HG03066 (cell line): ENCODE measurements around the gene SCT.

Experiments used
- ATAC-seq: cut with Tn5 transposase; IDR thresholded peaks from one replicate; pipeline ENCODE4 v1.9.1; 2021; ENCODE audit warnings: low read depth; ENCODE audit not compliant: unreplicated experiment

The SCT gene

DNA sequence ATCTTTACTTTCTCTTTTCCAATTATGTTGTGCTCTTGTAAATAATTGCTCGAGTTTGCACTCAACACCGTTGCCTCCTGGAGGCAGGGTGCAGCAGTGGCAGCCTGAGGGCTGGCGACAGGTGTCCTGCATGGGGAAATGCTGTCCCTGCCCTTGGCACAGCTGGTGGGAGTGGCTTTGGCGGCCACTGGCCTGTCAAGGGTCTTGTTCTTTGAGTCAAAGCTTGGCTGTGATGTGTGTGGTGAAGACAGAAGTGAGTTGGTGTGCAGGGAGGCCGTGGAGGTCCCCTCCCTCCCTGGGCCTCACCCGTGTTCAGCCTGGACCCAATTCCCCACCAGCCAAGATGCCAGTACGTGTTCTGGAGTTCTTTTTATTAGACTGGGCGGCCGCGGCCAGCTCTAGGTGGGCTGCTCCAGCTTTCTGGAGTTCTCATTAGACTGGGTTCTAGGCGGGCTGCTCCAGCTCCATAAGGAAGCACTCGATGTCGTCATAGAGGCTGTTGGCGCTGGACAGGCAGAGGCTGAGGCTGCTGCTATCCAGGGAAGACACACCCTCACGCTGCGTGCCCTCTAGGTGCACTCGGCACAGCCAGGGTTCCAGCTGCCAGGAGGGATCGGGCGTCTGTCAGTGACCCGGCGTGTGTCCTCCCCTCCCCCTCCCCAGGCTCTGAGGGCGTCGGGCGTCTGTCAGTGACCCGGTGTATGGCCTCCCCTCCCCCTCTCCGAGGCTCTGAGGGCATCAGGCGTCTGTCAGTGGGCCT is 14.6 kb downstream of the SCT start:
- ATAC-seq = no peak

DNA sequence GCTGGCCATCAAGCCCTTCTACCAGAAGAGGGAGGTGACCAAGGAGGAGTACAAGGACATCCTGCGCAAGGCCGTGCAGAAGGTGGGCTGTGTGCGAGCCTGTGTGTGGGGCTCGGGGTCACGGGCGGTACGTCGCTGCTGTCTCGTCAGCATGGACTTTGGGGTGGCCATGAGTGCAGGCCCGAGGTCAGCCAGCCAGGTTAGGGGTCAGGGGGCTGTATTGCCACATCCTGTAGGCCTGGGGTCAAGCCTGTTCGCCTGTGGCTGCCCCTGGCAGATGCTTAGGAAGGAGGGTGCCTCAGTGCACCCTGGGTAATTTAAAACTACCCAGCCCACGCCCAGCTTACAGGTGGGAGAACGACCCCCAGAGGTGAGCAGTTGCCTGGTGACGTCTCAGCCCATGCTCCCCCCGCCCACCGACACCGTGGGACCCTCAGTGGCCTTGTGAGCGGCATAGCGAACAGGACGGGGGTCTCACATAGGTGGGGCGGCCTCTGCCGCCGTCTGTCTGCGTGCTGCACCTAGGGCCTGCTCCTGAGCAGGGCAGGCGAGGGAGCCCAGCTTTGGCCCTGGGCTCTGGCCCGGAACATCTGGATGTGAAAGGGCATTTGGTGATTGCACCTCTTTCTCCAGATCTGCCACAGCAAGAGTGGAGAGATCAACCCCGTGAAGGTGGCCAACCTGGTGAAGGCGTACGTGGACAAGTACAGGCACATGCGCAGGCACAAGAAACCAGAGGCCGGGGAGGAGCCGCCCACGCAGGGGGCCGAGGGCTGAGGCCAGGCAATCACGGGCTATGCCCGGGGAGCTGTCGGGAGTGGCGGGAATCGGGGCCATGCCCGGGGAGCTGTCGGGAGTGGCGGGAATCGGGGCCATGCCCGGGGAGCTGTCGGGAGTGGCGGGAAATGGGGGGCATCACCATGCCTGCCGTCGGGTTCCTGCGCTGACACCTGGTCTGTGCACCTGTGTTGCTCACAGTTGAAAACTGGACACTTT is 15.7 kb downstream of the SCT start:
- ATAC-seq = no peak

DNA sequence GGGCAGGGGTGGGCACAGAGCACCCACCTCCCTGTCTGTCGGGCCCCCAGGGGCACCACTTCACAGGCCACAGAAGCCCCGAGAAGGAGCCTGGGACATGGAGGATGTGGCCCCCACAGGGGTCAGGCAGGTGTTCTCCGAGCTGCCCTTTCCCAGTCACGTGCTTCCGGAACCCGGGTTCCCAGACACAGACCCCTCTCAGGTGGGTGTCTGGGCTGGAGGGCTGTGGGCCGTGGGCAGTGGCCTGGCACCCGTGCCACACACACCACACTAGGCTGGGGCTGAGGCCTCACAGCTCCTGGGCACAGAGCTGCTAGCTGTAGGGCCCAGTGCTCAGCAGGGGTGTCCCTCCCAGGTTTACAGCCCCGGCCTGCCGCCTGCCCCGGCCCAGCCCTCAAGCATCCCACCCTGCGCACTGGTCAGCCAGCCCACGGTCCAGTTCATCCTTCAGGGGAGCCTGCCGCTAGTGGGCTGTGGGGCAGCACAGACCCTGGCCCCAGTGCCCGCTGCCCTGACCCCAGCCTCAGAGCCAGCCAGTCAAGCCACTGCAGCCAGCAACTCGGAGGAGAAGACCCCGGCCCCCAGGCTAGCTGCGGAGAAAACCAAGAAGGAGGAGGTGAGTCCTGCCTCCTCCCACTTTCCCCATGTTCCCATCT is 16.7 kb downstream of the SCT start:
- no peak for ATAC-seq

DNA sequence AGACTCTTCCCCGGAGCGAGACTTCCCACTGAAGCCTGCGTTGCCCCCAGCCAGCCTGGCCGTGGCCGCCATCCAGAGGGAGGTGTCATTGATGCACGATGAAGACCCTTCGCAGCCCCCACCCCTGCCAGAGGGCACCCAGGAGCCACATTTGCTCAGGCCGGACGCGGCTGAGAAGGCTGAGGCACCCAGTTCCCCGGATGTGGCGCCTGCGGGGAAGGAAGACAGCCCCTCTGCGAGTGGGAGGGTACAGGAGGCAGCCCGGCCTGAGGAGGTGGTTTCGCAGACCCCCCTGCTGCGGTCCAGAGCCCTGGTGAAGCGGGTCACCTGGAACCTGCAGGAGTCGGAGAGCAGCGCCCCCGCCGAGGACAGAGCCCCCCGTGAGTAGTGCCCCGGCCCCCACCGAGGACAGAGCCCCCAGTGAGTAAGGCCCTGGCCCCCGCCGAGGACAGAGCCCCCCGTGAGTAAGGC is 17.6 kb downstream of the SCT start:
- ATAC-seq = no peak

DNA sequence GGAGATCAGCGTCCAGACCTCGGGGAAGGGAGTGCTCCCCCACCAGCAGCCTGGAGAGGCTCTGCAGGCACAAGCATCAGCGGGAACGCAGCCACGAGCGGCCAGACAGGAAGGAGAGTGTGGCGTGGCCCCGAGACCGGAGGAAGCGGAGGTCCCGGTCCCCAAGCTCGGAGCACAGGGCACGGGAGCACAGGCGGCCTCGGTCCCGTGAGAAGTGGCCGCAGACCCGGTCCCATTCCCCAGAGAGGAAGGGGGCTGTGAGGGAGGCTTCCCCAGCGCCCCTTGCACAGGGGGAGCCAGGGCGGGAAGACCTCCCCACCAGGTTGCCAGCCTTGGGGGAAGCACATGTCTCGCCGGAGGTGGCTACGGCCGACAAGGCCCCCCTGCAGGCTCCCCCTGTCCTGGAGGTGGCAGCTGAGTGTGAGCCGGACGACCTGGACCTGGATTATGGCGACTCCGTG is 18.2 kb downstream of the SCT start:
- ATAC-seq = no peak

DNA sequence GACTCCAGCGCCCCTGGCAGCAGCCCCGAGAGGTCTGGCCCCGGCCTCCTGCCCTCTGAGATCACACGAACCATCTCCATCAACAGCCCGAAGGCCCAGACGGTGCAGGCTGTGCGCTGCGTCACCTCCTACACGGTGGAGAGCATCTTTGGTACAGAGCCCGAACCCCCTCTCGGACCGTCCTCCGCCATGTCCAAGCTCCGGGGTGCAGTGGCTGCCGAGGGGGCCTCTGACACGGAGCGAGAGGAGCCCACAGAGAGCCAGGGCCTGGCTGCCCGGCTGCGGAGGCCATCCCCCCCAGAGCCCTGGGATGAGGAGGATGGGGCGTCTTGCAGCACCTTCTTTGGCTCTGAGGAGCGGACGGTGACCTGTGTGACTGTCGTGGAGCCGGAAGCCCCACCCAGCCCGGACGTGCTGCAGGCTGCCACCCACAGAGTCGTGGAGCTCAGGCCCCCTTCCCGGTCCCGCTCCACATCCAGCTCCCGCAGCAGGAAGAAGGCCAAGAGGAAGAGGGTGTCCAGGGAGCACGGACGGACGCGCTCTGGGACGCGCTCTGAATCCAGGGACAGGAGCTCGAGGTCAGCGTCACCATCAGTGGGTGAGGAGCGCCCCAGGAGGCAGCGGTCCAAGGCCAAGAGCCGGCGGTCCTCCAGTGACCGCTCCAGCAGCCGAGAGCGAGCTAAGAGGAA is 18.9 kb downstream of the SCT start:
- no peak for ATAC-seq

DNA sequence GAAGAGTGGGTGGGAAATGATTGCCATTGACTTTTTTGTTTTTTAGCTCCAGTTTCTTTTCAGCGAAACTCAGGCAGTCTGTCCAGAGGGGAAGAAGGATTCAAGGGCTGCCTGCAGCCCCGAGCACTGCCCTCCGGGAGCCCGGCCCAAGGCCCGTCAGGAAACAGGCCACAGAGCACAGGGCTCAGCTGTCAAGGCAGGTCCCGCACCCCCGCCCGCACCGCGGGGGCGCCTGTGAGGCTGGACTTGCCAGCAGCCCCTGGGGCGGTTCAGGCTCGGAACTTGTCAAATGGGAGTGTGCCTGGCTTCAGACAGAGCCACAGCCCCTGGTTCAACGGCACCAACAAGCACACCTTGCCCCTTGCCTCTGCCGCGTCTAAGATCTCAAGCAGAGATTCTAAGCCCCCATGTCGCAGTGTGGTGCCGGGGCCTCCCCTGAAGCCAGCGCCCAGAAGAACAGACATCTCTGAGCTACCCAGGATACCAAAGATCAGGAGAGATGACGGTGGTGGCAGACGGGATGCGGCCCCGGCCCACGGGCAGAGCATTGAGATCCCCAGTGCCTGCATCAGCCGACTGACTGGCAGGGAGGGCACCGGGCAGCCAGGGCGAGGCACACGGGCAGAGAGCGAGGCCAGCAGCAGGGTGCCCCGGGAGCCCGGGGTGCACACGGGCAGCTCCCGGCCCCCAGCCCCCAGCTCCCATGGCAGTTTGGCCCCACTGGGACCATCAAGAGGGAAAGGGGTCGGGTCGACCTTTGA is 19.8 kb downstream of the SCT start:
- no peak for ATAC-seq

DNA sequence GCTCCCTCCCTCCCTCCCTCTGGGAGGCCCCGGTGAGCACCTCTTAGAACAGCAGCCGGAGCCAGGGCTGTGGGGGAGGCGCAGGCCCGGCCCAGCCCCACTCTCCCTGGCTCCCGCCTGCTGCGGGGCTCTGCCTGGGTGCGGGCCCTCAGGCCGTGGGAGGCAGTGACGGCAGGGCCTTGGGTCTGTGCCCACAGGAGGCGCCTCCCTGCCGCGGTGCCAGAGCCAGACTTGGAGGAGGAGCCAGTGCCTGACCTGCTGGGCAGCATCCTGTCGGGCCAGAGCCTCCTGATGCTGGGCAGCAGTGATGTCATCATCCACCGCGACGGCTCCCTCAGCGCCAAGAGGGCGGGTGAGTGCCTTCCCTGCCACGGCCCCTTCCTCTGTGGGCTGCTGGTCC is 20.7 kb downstream of the SCT start:
- ATAC-seq = no peak

DNA sequence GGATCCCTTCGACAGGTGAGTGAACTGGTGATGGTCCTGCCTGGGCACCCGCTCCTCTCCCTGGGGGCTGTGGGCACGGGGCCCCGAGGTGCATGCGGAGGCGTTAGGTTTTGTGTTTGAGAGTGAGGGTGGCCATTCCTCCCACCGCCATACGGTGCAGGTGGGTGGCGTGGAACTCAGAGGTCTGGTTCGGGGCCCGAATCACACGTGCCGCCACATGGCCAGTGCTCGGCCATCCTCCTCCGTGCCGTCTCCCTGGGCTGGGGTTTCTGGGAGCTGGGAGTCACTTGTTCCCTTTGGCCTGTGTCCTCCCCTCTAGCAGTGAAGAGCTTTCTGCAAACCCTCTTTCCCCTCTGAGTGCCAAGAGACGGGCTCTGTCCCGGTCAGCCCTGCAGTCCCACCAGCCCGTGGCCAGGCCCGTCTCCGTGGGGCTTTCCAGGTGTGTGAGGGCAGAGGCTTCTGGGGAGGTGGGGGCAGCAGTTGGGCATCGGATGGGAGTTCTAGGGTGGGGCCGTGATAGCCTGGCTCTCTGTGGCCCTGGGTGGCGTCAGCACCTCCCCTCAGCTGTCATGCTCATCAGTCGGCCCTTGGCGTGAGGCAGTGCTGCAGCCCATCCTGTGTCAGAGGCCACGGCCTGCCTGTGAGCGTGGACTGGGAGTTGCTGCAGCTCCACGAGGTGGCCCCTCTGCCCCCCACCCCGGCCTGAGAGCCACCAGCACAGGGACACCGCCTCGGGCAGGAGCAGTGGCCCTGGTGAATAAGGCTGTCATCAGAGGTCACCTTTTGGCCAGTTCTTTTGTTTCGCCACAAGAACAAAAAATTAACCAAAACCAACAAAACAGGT is 21.5 kb downstream of the SCT start:
- ATAC-seq = no peak

DNA sequence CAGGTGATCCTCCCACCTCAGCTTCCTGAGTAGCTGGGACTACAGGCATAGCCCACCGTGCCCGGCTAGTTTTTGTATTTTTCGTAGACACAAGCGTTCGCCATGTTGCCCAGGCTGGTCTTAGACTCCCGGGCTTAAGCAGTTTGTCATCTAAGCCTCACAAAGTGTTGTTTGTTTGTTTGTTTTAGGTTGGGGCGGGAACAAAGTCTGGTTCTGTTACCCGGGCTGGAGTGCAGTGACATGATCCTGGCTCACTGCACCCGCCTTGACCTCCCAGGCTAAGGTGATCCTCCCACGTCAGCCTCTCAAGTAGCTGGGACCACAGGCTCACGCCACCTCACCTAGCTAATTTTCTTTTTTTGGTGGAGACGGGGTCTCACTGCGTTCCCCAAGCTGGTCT is 23.8 kb downstream of the SCT start:
- ATAC-seq = no peak

DNA sequence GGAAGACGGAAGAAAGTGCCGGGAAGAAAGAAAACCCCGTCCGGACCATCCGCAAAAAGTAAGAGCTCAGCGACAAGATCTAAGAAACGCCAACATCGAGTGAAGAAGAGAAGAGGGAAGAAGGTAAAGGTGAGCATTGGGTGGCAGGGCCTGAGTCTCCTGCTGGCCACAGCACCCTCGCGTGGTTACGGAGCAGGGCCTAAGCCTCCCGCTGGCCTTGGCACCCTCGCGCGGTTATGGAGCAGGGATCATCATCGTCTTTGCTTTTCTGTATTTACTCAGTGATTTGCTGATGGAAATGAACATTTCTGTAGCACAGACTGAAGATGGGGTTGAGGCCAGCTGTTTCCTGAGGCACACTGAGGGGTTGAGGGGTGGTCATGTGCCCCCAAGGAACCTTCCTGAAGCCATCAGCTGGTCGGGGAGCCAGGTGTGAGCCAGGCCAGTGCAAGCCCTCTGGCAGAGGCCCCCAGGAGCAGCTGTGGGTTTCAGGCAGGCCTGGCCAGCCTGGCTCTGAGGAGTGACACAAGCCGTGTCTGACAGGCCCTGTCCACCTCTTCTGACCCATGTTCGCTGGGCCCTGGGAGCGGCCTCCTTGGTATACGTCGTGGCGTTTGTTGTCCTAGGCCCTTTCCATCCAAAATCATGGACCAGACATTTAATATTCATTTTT is 25.3 kb downstream of the SCT start:
- no peak for ATAC-seq

DNA sequence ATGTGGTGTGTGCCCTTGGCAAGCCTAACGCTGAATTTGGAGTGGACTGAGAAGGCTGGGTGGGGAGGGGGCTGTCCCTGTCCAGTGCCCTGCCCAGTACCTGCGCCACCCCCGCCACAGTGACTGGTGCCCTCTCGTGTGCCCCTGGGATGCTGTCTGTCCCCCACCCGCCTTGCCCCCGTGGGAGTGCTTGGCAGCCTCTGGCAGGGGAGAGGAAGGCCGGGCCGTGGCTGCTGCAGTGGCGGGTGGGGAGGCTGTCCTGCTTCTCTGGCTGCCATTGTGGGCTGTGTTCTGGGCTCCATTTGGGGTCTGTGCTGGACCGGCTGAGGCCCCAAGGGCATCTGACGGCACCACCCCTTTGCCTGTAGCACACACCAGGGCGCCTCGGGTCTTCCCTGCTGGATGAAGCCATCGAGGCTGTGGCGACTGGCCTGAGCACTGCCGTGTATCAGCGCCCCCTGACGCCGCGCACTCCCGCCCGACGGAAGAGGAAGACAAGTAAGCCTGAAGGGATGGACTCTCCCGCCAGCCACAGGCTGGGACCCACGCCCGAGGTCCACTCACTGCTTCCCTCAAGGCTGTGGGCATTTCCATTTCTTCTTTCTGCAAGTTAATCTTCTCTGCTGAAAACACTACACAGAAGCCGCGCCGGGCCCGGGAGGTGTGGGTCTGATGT is 28.8 kb downstream of the SCT start:
- no peak for ATAC-seq

DNA sequence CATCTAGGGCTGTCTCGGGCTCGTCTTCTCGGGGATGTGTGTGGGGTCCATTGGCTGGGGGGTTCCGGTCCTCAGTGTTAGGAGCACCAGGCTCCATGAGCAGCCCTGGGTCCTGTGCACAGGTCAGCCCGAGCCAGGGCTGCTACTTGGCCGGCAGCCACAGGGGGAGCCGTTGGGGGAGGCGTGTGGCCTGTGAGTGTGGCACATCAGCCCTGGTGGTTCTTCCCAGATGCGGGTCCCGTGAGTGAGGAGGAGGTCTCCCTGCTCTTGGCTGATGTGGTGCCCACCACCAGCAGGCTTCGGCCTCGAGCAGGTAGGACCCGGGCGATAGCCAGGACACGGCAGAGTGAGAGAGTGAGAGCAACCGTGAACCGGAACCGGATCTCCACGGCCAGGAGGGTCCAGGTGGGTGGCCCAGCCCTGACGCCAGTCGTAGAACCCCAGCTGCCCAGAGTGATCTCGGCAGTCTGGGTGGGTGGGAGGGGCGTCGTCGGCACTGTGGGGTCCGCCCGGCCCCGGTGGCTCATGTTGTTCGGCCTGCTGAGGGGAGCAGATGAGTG is 29.7 kb downstream of the SCT start:
- no peak for ATAC-seq

DNA sequence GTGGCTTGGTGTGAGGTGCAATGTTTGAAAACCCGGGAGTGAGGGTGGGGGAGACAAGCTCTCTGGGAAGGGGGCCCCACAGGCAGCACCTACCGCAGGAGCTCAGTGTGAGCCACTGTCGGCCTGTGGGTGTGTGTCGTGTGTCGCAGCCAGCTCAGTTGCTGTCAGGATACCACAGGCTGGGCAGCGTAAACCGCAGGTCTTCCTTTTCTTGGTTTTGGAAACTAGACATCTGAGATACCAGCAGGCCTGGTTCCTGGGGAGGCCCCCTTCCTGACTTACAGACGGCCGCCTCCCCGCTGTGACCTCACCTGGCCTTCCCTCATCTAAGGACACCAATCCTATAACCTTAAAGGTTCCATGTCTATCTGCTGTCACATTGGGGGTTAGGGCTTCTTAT is 30.6 kb downstream of the SCT start:
- ATAC-seq = no peak

DNA sequence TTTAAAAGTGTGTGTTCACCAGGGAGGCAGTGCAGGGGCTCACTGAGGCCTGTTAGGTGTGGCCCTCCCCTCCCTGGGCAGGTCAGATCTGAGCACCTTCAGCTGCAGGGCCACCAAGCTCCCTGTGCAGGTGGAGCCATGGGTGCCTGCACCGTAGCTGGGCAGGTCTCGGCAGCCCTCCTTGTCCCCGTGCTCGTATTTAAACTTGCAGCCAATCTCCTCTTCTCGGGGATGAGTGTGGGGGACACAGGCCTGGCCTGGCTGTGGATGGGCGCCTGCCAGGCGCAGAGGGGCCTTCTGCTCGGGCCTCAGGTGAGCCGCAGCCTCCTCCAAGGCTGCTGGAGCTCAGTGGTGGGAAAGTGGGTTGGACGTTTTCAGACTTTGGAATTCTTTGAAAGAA is 31.6 kb downstream of the SCT start:
- no peak for ATAC-seq

DNA sequence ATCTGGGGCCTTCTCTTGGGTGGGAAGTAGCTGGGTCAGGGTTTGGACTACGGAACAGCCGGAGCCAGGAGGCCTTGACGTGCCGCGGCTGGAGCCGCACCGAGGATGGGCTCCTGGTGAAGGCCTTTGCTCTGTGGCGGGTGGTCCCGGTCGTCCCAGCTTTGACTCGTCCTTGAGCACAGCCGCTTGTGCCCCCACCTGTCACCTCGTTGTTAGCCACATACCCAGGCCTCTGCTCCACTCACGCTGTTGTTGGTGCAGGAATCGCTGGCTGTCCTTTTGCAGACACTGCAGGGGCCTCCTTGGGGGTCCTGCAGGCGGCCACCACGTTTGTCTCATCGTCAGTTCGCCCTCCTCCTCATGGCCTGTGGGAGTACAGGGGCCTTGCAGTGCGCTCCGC is 33.6 kb downstream of the SCT start:
- ATAC-seq = no peak

DNA sequence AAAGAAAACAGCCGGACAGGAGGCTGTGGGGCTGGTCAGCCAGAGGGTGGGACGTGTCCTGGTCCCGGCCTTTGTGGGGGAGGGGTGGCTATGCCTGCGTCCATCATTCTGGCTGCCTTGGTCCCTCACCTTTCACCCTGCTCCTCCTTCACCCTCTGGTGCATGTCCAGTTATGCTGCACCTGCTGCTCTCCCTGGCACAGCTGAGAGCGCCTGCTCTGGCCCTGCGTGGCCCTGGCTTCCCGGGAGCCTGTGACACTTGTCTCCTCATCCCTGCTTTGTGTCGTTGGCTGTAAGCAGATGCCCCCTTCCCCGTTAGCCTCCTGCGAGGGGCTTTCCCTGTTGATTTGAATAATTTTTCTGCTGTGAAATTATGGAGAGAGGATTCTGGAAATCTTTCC is 34.1 kb downstream of the SCT start:
- ATAC-seq = no peak
